Measurements from ENCODE around the gene KY. TPM values are rescaled to one million over a fixed set of nuclear protein-coding genes. Genes with fewer than 3 reads are reported as not detected.

Gene KY
- polyA plus RNA-seq, 1 donor from 2014 or later, result 1.7 TPM

DNA sequence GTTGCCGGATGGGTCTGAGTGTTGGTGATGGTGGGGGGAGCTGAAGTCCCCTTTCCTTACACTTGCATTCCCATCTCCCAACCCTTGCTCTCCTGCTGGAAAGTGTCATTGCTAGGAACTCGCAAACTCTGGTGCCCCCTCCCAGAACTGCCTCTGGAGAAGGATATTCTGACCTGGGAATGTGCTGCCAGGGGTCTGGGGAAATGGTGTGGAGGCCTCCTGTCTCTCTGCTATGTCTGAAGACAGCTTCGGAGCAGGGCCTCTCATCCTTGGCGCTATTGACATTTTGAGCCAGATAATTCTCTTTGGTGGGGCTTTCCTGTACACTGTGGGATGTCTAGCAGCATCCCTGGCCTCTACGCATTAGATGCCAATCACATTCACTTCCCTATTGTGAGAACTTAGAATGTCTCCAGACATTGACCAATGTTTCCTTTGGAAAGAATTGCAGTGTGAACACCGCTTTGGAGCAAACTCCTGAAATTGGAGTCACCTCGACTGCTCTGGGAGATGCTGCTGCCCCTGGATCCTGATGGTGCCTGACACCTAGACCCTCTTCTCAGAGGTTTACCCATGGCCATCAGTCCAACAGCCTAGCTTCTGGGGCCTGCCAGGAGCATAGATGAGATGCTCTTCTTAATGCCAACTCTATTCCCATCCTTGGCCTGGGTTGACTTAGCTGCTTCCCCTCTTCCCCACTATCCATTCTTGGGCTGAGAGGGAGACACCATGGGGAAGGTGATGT, 2.2 kb upstream of the KY start:
- no peaks in the 10 kb centered on the region for H3F3A ChIP-seq (ENCODE audit: insufficient read depth, low read length, poor library complexity, severe bottlenecking)
- H3K27me3 ChIP-seq (ENCODE audit: insufficient read depth, low read depth, low read length), result peaks cover 17% of the 10 kb centered on the region
- TF ChIP-seq EP300 (conservative IDR thresholded peaks at IDR 0.05; ENCODE audit: poor library complexity, severe bottlenecking) (no peak), EZH2 (IDR thresholded peaks at IDR 0.05; ENCODE audit: borderline replicate concordance, insufficient read depth, low read length, poor library complexity, severe bottlenecking) (no peak), CTCF (IDR thresholded peaks at IDR 0.05; ENCODE audit: poor library complexity, severe bottlenecking) (no peak), SMC3 (conservative IDR thresholded peaks at IDR 0.05; ENCODE audit: poor library complexity) (no peak), MXI1 (conservative IDR thresholded peaks at IDR 0.05; ENCODE audit: poor library complexity, severe bottlenecking) (no peak), TAF1 (IDR thresholded peaks at IDR 0.05; ENCODE audit: low read depth) (no peak), RAD21 (conservative IDR thresholded peaks at IDR 0.05) (no peak), POLR2AphosphoS5 (IDR thresholded peaks at IDR 0.05) (no peak)
- TF ChIP-seq, protein P1, sequence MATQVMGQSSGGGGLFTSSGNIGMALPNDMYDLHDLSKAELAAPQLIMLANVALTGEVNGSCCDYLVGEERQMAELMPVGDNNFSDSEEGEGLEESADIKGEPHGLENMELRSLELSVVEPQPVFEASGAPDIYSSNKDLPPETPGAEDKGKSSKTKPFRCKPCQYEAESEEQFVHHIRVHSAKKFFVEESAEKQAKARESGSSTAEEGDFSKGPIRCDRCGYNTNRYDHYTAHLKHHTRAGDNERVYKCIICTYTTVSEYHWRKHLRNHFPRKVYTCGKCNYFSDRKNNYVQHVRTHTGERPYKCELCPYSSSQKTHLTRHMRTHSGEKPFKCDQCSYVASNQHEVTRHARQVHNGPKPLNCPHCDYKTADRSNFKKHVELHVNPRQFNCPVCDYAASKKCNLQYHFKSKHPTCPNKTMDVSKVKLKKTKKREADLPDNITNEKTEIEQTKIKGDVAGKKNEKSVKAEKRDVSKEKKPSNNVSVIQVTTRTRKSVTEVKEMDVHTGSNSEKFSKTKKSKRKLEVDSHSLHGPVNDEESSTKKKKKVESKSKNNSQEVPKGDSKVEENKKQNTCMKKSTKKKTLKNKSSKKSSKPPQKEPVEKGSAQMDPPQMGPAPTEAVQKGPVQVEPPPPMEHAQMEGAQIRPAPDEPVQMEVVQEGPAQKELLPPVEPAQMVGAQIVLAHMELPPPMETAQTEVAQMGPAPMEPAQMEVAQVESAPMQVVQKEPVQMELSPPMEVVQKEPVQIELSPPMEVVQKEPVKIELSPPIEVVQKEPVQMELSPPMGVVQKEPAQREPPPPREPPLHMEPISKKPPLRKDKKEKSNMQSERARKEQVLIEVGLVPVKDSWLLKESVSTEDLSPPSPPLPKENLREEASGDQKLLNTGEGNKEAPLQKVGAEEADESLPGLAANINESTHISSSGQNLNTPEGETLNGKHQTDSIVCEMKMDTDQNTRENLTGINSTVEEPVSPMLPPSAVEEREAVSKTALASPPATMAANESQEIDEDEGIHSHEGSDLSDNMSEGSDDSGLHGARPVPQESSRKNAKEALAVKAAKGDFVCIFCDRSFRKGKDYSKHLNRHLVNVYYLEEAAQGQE (IDR thresholded peaks at IDR 0.05; ENCODE audit: borderline replicate concordance), result no peak
- no peak overlapping the region for H2AFZ ChIP-seq (ENCODE audit: low read depth, low read length)
- H3K27ac ChIP-seq (ENCODE audit: low read length), result no peak overlapping the region
- no peaks in the 10 kb centered on the region for H3K9me2 ChIP-seq (ENCODE audit: insufficient read depth, low read length)
- no peak overlapping the region for H3K4me3 ChIP-seq (ENCODE audit: low read length)
- H3K4me2 ChIP-seq (ENCODE audit: low read length), result no peak overlapping the region
- no peak overlapping the region for H3K9ac ChIP-seq (ENCODE audit: low read length)
- H4K20me1 ChIP-seq (ENCODE audit: insufficient read depth), result no peaks in the 10 kb centered on the region
- no peaks in the 10 kb centered on the region for H3K79me2 ChIP-seq (replicated peaks; ENCODE audit: insufficient read depth, low read length)
- no peaks in the 10 kb centered on the region for H3K9me3 ChIP-seq (ENCODE audit: low read length)
- H3K36me3 ChIP-seq (ENCODE audit: insufficient read depth, low read length), result no peaks in the 10 kb centered on the region

DNA sequence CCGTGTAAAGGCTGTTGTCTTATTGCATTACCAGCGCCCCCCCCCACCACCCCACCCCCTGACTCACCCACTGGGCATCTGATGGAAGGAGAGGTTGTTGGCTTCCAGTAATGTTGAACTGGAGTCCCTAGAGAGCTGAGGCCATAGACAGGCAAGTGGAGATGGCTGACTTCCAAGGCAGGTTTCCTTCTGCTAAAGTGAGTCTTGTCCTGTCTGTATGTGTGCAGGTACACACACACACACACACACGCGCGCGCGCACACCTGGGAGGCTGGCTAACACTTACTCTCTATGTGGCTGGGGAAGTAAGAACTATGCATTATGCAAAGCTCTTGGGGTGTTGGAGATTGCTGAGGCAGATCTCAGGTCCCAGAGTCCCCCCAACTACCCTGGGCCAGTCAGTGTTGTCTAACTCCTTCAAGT, 1.6 kb upstream of the KY start:
- no peaks in the 10 kb centered on the region for H4K20me1 ChIP-seq (ENCODE audit: insufficient read depth)
- H2AFZ ChIP-seq (ENCODE audit: low read depth, low read length), result no peak overlapping the region
- H3K79me2 ChIP-seq (replicated peaks; ENCODE audit: insufficient read depth, low read length), result no peaks in the 10 kb centered on the region
- TF ChIP-seq SMC3 (conservative IDR thresholded peaks at IDR 0.05; ENCODE audit: poor library complexity), result no peak
- TF ChIP-seq EP300 (conservative IDR thresholded peaks at IDR 0.05; ENCODE audit: poor library complexity, severe bottlenecking), result no peak
- TF ChIP-seq RAD21 (conservative IDR thresholded peaks at IDR 0.05), result no peak
- TF ChIP-seq MXI1 (conservative IDR thresholded peaks at IDR 0.05; ENCODE audit: poor library complexity, severe bottlenecking), result no peak
- TF ChIP-seq, protein P1 (IDR thresholded peaks at IDR 0.05; ENCODE audit: borderline replicate concordance), result no peak
- TF ChIP-seq POLR2AphosphoS5 (IDR thresholded peaks at IDR 0.05), result no peak
- H3K4me3 ChIP-seq (ENCODE audit: low read length), result no peak overlapping the region
- no peak overlapping the region for H3K4me2 ChIP-seq (ENCODE audit: low read length)
- H3K36me3 ChIP-seq (ENCODE audit: insufficient read depth, low read length), result no peaks in the 10 kb centered on the region
- no peaks in the 10 kb centered on the region for H3K9me3 ChIP-seq (ENCODE audit: low read length)
- H3F3A ChIP-seq (ENCODE audit: insufficient read depth, low read length, poor library complexity, severe bottlenecking), result no peaks in the 10 kb centered on the region
- no peak overlapping the region for H3K9ac ChIP-seq (ENCODE audit: low read length)
- peaks cover 17% of the 10 kb centered on the region for H3K27me3 ChIP-seq (ENCODE audit: insufficient read depth, low read depth, low read length)
- H3K9me2 ChIP-seq (ENCODE audit: insufficient read depth, low read length), result no peaks in the 10 kb centered on the region
- no peak overlapping the region for H3K27ac ChIP-seq (ENCODE audit: low read length)
